ENCODE data around the gene HILPDA.

DNA sequence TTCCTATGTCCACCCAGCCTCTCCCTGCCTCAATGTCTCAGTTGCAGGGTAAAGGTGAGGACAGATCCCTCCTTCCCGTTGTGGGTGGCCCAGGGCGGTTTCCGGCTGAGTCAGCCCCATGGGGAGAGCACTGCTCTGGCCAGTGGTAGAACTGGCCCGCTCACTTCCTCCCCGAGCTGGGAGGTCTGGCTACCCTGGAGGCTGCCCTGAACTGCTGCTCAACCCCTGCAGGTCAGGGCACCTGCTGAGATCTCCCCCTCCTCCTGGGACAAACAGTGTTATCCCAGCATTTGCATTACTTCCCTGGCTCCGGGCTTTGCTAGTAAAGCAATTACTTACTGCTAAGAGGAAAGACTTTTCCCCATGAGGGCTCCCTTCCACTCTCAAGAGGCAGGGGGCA, 24.5 kb upstream of the HILPDA start:
- TF ChIP-seq EZH2 (IDR thresholded peaks at IDR 0.05): no peak
- TF ChIP-seq FOXP2 (optimal IDR thresholded peaks at IDR 0.05; ENCODE audit: control extremely low read depth, extremely low read length, insufficient read depth): no peak
- no peak for TF ChIP-seq POLR2AphosphoS5 (IDR thresholded peaks at IDR 0.05; ENCODE audit: borderline replicate concordance, low read depth, low read length)
